Measurements from ENCODE around the gene SIRT1.

SIRT1 gene

GRCh38 chr10:67841737-67842136, 42.7 kb upstream of the SIRT1 start:
- ChIA-PET CTCF (interaction anchor here (0.7 kb wide), 1 partner anchor 502 kb away, joined by 4 read pairs; no protein-coding TSS in a partner anchor), POLR2A (ENCODE audit: low non-redundant PET) (no interaction called here)

GRCh38 chr10:67843284-67843683, 41.2 kb upstream of the SIRT1 start:
- ChIA-PET POLR2A (ENCODE audit: low non-redundant PET) (no interaction called here), CTCF (no interaction called here)
- no peak for DNase-seq (ENCODE audit: low spot score)
- TF ChIP-seq, protein P1, sequence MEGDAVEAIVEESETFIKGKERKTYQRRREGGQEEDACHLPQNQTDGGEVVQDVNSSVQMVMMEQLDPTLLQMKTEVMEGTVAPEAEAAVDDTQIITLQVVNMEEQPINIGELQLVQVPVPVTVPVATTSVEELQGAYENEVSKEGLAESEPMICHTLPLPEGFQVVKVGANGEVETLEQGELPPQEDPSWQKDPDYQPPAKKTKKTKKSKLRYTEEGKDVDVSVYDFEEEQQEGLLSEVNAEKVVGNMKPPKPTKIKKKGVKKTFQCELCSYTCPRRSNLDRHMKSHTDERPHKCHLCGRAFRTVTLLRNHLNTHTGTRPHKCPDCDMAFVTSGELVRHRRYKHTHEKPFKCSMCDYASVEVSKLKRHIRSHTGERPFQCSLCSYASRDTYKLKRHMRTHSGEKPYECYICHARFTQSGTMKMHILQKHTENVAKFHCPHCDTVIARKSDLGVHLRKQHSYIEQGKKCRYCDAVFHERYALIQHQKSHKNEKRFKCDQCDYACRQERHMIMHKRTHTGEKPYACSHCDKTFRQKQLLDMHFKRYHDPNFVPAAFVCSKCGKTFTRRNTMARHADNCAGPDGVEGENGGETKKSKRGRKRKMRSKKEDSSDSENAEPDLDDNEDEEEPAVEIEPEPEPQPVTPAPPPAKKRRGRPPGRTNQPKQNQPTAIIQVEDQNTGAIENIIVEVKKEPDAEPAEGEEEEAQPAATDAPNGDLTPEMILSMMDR (conservative IDR thresholded peaks at IDR 0.05; ENCODE audit: low read depth), result no peak
- H3K27ac ChIP-seq, result no peak overlapping the region

More at GRCh38 chr10:67841737-67842136, 42.7 kb upstream of the SIRT1 start:
- H3K27ac ChIP-seq, result no peak overlapping the region
- no peak for DNase-seq (ENCODE audit: low spot score)
- TF ChIP-seq, protein P1 (conservative IDR thresholded peaks at IDR 0.05; ENCODE audit: low read depth), result no peak

- CTCF ChIA-PET, result interaction anchor here (0.6 kb wide), 1 partner anchor 73 kb away, joined by 4 read pairs; no protein-coding TSS in a partner anchor
These were observed 35.0 kb upstream of the SIRT1 start for GRCh38 chr10:67849331-67850011.

DNA sequence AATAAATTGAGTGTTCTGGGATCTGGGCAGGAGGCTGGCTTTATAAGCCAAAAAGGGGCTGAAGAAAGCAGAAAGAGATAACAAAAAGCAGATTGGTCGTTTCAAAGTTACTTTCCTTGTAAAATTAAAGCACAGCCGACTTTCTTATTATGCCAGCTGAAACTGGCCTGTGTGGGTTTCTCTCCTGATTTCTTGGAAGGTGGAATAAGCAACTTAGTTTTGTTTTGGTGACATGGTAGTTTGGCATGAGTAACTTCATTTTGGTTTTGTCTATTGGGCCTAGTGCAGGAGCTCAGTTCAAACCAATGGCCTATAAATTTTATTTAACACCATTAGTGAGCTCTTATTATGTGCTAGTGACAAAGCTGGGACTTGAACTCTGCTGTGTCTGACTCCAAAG, 33.3 kb upstream of the SIRT1 start:
- H3K27ac ChIP-seq, result no peak overlapping the region
- DNase-seq (ENCODE audit: low spot score), result no peak
- POLR2A ChIA-PET (ENCODE audit: low non-redundant PET), result no interaction called here
- TF ChIP-seq, protein P1 (conservative IDR thresholded peaks at IDR 0.05; ENCODE audit: low read depth), result no peak
- CTCF ChIA-PET, result no interaction called here

More at GRCh38 chr10:67849331-67850011, 35.0 kb upstream of the SIRT1 start:
- TF ChIP-seq, protein P1 (conservative IDR thresholded peaks at IDR 0.05; ENCODE audit: low read depth), result no peak
- DNase-seq (ENCODE audit: low spot score), result peak; percentile 90
- peak overlapping the region; percentile 96 for H3K27ac ChIP-seq
- POLR2A ChIA-PET (ENCODE audit: low non-redundant PET), result no interaction called here

- DNase-seq (ENCODE audit: low spot score), result no peak
- H3K27ac ChIP-seq, result no peak overlapping the region
- ChIA-PET CTCF (no interaction called here), POLR2A (ENCODE audit: low non-redundant PET) (no interaction called here)
- TF ChIP-seq, protein P1 (conservative IDR thresholded peaks at IDR 0.05; ENCODE audit: low read depth), result no peak
These were observed 31.7 kb upstream of the SIRT1 start for GRCh38 chr10:67852761-67853160.

DNA sequence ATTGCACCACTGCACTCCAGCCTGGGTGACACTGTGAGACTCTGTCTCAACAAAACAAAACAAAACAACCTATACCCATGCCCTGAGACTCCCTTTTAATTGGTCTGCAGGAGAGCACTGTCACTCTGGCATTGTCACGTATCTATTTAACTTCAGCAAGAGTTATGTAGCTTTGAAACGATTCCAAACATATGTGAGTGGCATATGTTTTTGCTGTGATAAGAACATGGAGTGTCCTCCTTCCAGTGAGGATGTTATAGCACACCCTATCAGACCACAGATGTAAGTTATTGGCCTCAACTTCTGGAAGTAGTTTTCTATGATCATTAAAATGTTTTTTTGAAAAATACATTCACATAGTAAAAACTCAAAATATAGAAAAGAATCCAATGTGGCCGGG, 30.9 kb upstream of the SIRT1 start:
- TF ChIP-seq, protein P1 (conservative IDR thresholded peaks at IDR 0.05; ENCODE audit: low read depth), result no peak
- DNase-seq (ENCODE audit: low spot score), result no peak
- H3K27ac ChIP-seq, result no peak overlapping the region
- CTCF ChIA-PET, result no interaction called here
- POLR2A ChIA-PET (ENCODE audit: low non-redundant PET), result no interaction called here
